ENCODE measurements around the gene PTMS.
"Not testable (repeated sequence)": the region's sequence is repeated elsewhere in the genome, so short reads cannot be mapped to it uniquely, and the experiment has no call there.

Gene PTMS, protein sequence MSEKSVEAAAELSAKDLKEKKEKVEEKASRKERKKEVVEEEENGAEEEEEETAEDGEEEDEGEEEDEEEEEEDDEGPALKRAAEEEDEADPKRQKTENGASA

DNA sequence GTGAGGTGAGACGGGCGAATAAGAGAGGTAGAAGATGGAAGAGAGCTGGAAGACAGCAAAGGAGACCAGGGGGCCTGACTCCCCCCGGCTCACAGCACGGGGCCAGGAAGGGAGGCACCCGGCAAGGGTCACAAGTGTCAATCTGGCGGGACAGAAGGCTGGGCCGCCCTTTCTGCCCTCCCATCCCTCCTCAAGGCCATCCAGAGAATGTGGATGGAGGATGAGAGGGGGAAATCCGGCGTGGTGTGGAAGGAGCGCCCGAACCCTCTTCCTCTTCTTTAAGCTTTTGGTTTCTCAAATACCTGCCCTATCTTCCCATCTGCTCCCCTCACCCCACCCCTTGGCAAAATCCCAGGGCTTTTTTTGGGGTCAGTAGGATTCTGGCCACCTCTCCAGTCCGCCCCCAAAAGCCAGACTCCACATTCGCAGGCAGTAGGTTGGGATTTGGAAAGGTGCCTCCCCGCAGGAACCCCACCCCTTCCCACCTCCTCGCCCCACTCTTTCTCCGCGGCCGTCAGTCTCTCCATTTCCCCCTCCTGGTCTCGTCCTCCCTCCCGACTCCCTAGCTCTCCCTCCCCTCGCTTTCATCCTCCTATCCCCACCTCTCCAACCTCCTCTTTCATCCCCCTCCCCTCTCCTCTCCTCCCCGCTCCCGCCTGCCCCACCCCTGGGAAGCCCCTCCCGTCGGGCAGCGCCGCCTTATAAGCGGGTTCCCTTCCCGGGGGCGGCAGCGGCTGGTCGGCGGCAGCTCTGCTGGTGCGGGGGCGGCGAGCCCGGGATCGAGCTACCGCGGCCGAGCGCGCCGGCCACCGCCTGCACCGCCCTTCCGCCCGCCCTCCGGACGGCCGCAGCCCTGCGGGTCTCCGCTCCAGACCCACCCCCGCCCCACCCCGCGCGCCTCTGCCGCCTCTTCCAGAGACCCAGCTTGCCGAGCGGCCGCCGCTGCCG, at the start of gene PTMS:
Gene PTMS, plus strand, starts transcription at position 730 of the 948 bp plus-strand sequence. CDS start 343 bp downstream, outside the sequence.
- DNase-seq, result no peak

DNA sequence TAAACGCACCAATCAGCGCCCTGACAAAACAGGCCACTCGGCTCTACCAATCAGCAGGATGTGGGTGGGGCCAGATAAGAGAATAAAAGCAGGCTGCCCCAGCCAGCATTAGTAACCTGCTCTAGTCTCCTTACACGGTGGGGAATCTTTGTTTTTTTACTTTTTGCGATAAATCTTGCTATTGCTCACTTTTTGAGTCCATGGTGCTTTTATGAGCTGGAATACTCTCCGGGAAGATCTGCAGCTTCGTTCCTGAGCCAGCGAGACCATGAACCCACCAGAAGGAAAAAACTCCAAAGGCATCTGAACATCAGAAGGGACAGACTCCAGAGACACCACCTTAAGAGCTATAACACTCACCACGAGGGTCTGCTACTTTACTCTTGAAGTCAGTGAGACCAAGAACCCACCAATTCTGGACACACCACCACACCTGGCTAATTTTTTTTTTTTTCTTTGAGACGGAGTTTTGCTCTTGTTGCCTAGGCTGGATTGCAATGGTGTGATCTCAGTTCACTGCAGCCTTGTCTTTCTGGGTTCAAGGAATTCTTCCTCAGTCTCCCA, 49.2 kb upstream of the PTMS start:
- no peak for DNase-seq

DNA sequence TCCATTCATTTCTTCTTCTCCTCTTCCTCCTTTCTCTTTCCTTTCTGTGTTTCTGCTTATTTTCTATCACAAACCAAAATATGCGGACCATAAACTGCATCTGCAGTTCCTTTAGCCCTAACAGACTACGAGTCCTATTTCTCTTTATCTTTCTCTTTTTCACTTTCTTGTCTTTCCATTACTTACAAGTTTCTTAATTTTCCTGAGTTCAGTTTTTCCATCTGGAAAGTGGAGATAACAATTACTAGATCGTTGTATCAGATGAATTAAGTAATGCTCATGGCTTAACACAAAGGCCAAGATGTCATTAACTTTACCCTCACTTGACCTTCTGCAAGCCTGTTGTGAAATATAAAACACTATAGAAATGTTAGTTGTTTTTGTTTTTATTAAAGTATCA, 43.3 kb upstream of the PTMS start:
- DNase-seq, result peak in 1 of 2 experiments; percentile 6

DNA sequence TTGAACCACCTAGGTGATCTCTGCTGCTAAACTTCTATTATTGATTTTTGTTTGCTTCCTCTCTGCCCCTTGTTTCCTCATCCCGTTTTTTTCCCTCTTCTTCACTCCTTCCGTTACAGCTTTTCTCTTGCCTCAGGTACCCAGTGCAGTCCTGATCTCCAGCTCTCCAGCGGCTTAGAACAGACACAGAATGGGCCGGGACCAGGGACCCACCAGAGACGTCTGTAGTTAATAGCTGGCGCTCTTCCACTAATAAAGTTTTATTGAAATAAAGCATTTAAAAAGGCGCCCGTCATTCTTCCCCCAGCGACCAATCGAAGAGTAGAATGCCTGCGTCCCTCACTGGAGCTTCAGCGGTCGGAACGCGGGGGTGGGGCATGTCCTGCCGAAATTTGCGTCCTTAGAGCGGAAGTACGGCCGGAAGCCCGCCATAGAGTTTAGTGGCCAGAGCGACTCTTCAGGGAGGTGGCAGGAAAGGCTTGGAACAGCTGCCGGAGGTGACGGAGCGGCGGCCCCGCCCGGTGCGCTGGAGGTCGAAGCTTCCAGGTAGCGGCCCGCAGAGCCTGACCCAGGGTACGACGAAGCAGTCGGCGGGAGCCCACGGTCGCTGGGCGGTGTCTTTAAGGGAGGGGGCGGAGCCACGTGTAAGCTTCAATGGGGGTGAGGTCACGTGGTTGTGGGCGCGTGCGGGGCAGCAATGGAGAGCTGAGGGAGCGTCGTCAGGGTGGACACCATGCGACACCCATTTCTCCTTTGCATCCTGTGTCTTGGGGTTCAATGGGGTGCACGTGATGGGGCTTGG, 42.4 kb upstream of the PTMS start, which contains the start of gene COPS7A:
Gene COPS7A, plus strand, starts transcription at position 440 of the 802 bp plus-strand sequence. CDS start 611 bp downstream, outside the sequence.
- DNase-seq, result peak; percentile 99

DNA sequence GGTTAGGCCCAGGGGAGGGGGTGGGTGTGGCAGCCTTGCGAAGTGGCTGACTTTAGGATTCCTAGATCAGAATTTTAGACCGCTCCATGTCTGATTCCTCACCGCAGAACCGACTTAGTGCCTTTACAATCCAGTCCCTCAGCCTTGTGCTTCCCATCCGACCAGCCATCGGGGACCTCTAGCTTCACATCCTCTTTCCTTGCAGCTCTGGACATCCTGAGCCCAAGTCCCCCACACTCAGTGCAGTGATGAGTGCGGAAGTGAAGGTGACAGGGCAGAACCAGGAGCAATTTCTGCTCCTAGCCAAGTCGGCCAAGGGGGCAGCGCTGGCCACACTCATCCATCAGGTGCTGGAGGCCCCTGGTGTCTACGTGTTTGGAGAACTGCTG, 41.8 kb upstream of the PTMS start:
- DNase-seq, result peak; percentile 29 to 33

DNA sequence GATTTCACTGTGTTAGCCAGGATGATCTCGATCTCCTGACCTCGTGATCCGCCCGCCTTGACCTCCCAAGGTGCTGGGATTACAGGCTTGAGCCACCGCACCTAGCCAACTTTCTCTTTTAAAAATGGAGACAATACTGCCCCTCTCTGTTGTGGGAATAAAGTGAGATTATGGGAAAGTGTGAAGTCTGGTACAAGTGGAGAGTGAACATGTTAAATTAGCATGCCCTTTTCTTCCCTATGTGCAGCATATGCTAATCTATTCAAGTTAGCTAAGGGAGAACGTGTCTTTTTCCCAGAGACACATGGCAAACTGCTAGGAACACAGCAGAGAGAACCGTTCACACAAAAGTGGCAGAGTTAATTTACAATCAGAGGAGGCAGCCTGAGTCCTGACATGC, 40.8 kb upstream of the PTMS start:
- no peak for DNase-seq

DNA sequence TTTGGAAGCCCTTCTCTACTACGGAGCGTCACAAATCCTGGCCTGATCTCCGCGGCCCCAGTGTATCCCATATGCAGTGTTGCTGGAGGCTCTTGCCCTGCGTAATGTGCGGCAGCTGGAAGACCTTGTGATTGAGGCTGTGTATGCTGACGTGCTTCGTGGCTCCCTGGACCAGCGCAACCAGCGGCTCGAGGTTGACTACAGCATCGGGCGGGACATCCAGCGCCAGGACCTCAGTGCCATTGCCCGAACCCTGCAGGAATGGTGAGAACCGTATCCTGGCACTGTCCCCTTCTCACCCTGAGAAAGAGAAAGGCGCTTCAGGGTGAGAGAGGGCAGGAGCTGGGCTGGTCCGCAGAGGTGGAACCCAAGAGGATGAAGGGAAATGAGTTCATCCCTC, 37.0 kb upstream of the PTMS start:
- DNase-seq, result no peak

DNA sequence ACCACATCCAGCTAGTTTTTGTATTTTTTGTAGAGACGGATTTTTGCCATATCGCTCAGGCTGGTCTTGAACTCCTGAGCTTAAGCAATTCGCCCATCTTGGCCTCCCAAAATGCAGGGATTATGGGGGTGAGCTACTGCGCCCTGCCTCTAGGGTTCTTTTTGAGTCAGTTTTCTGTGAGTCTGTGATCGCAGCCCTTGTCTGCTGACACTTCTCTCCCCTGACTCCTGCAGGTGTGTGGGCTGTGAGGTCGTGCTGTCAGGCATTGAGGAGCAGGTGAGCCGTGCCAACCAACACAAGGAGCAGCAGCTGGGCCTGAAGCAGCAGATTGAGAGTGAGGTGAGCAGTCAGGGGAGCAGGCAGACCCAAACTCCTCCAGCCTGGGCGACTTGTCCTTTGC, 36.0 kb upstream of the PTMS start:
- no peak for DNase-seq

DNA sequence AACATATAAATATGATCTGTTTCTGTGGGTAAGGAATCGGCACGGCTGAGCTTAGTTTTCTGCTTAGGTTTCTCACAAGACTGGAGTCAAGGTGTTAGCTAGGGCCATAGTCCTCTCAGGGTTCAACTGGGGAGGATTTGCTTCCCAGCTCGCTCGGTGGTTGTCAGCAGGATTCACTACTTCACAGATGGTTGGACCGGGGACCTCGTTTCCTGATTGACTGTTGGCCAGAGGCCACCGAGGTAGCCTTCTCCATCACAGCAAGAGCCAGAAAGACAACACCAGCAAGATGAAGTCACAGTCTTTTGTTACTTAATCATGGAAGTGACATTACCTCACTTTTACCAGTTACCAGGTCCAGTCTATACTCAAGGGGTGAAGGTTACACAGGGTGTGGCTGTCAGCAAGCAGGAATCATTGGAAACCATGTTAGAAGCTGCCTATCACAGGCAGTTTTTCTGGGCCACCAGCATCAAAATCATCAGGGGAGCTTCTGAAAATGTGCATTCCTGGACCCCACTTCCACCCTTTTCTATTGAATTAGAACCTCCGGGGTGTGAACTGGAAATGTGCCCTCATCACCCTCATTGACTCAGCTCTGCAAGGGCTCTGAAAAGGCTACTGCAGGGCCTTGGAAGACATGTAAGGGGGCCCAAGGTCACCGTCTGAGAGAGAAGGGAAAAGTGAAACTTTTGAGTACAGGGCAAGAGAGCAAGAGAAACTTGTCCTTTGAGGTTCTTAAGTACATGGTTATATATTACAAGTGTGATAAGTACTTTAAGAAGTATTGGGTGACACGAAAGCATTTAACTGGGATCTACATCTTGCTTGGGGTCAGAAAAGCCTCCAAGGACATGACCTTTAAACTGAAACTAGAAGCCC, 31.4 kb upstream of the PTMS start:
- DNase-seq, result no peak

DNA sequence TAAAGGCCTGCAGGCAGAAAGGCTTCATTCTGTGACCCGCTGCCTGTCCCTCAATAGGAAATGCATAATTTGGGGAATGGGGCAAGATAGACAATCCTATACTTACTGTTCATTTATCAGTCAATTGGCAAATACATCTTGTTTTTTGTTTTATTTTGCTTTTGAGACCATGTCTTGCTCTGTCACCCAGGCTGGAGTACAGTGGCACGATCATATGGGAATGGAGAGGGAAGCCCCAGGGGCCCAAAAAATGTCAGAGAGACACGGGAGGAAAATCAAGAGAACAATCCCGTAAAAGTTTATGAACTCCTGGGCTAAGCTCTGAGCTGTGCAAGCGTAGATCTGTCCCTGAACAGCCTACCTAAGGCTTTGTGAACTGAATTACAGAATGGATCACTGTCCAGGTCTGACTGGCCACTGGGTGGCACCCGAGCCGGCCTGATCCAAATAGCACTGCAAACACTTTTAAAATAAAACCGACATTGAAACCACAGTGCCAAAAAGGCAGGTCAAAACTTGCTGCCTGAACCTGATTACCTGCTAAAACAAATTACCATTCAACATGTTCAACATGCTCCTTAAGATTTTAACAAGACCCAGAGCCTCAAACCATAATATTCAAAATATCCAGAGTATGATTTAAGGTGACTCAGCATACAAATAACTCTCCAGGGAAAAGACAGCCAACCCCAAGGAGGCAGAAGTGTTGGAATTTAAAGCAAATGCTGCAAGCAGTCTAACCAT, 30.5 kb upstream of the PTMS start:
- peak; percentile 35 to 54 for DNase-seq

DNA sequence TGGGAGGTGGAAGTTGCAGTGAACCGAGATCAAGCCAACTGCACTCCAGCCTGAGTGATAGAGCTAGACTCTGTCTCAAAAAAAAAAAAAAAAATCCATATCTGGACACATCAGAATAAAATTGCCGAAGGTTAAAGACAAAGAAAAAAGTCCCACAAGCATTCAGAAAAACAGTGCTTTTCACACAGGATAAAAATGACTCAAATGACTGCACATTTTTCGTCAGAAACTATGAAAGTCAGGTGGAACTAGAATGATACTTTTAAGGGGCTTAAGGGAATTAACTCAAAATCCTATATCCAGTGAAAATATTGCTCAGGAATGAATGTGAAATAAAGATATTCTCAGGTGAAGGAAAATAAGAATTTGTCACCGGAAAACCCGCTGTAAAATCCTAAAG, 29.4 kb upstream of the PTMS start:
- DNase-seq, result no peak

DNA sequence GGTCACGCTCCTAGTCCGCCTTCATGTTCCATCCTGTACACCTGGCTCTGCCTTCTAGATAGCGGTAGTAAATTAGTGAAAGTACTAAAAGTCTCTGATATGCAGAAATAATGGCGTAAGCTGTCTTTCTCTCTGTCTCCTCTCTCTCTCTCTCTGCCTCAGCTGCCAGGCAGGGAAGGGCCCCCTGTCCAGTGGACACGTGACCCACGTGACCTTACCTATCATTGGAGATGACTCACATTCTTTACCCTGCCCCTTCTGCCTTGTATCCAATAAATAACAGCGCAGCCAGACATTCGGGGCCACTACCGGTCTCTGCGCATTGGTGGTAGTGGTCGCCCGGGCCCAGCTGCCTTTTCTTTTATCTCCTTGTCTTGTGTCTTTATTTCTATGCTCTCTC, 24.1 kb upstream of the PTMS start:
- not testable (repeated sequence) for DNase-seq

DNA sequence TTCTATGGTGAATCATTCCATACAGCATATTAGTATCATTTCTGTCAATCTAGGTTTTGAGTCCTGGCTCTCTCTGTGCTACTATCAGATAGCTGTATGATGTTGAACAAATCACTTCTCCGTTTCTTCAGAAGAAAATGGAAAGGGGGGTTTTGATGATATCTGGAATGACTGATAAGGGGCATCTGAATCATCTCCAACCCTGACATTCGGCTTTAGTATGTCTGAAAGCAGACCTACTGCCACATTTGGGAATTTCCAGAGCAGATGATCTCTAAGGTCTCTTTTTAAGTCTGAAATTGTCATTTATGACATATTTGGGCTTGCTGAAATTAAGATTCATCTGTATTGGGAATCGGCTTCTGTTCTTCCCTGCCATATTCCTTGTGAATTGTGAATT, 23.3 kb upstream of the PTMS start:
- DNase-seq, result no peak

DNA sequence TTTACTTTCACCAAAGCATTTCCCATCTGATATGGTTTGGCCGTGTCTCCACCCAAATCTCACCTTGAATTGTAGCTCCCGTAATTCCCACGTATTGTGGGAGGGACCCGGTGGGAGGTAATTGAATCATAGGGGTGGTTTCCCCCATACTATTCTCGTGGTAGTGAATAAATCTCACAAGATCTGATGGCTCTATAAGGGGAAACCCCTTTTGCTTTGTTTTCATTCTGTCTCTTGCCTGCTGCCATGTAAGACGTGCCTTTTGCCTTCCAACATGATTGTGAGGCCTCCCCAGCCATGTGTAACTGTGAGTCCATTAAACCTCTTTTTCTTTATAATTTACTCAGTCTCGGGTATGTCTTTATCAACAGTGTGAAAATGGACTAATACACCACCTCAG, 22.9 kb upstream of the PTMS start:
- DNase-seq, result not testable (repeated sequence)

DNA sequence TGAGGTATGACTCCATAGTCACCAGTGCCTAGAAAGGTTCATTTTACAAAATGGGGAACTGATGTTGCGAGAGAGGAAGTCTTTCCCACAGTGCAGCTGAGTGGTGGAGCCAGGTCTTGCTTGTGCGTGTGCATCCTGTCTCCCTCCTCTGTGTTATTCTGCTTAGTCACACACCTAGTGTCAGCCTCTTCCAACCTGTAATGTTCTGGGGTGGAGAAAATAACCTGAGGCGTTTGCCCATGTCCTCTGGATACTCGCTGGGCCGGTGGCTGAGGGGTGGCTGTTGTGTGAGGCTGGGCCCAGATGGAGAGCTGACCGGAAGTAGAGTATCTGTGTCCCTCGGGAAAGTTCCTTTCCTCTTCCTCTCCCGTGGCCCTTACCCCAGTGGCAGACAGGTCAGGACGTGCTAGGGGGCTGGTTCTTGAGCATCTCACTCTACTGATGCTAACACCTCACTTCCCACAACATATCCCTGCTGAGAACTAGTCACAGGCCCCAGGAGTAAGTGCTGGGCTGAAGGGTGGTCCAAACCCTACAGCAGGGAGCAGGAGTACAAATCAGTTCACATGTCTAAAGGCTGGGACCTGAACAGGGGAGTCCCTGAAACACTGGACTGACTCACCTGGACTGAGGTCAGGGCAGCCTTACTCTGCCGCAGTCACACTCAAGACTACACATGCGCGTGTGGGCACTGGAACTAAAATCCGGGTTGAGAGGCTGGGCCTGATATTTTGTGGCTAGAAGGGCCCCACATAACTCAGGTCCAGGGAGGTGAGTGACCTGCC, 20.2 kb upstream of the PTMS start:
- DNase-seq, result peak; percentile 96 to 97

DNA sequence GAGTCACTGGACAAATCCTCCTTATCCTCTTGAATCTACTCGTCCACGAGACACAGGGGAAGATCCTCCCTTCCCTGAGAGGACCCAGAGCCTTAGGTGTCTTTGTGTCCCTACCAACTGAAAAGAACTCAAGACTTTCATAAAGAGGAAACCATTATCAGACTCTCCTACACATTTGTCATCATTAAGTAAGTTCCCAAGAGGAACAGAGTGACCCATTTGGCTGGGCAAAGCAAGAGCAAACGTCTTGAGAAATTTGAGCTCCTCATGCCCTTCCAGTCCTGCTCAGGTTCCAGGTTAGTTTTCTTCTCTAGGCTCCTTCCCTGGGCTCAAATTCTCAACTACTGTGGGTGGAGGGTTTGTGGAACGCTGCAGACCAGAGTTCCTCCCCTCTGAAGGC, 18.9 kb upstream of the PTMS start:
- no peak for DNase-seq

DNA sequence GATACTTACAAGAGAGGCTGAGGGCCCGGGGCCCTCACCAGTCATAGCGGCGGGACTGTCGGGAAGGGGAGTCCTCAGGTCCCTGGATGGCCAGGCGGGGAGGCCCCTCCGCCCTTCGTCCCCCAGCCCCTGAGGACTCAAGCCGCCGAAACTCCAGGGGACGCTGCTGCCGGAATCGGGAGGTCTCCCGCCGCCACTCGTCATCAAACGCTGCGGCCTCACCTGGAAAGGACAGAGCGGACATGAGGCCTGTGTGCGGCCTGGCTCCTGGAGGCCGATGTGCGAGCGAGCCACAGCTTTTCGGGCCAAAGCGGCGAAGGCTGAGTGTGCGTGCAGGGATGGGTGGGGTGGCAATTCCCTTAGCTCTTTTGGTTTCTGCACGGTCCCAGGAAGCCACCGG, 17.4 kb upstream of the PTMS start:
- DNase-seq, result no peak

DNA sequence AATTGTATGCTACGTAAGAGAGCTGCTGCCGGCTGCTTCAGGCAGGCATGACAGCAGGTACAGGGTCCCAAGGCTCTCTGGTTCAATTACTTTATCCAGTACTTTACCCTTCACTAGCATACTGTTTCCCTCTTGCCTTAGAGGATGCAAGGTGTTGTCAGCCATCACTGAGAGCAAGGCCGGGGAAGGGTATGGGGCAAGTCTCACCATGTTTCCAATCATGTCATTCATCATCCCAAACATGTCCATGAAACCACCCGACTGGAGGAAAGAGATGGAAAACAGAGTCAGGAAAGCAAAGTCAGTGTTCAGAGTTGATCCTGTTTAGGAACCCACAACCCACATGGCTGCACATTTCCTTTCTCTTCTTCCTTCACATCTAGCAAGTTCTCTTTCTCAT, 15.7 kb upstream of the PTMS start:
- no peak for DNase-seq

DNA sequence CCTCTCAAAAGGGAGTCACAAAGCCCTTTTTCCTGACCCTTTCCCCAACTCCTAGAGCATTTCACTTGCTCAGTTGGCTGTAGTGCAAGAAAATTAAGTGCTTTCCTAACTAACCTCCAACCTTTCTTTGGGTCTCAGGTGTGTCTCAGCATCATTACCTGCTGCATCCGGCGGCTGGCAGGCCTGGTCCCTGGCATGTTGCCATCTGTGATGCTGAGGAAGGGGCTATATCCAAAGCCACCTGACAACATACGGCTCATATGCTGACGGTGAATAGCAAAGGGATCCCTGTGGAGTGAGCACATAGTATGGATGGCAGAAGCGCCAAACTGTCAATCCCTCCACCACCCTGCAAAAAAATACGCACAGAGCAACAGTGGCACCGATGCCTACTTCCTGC, 14.4 kb upstream of the PTMS start:
- DNase-seq, result no peak

DNA sequence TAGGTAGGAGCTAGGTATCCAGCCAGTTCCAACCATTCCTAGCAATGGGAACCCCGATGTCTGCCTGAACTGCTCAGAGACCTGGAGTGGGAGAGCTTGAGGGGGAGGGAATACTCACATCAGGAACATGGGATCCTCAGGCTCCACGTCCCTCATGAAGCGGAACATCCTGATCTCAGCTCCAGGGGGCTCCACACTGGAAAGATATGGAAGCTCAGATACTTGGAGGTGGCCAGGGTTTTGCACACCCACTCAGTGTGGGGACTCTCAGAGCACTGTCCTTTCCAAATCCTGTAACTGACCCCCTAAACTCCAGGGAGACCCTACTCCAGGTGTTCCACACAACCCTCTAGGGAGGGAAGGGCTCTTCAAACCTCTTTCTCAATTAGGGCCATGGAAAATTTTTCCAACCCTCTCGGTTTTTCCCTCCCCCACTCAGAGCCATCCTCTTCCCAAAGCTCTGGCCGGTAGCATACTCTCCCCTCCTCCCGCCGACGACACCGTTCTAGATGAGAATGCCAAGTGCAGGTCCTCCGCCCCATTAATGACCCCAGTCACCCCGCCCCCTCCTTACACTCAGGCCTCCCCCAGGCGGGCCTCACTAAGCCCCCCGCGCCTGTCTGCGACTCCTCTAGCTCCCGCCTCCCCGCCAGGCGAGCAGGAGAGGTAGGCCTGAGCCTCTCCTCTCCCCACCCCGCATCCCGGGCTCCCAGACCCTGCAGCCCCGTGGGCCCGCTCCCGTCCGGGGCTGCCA, 13.8 kb upstream of the PTMS start:
- no peak for DNase-seq

Measured in AML-193 (cell line).